ENCODE measurements around the gene GMDS. TPM values are rescaled to one million over a fixed set of nuclear protein-coding genes. Genes with fewer than 3 reads are reported as not detected.

GMDS gene
- total and polyA plus RNA-seq, 2 of the 4 experiments (the other 2 are of a cell fraction): 7.3 to 21.9 TPM

DNA sequence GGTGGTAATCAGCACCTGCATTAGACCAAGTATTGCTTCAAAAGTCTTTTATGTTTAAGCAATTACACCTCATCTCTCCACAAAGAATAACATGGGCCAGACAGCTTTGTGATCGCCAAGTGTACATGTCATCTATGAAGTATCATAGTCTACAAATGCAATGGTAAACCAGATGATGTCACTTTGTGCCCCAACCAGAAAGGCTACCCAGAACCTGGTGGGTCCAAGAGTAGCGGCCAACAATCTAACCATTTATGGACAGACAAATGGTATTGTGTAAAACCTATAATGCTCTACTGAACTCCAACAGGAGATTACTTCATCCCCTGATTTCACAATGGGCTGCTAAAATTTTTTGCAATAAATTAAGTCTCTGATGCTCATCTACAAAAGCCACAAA lies 295.9 kb downstream of the GMDS start:
- dilution Hi-C loops (cut with HindIII; ENCODE audit: low sequenced_read_pairs, unreplicated experiment) (no loop called here), in situ Hi-C loops (cut with MboI; ENCODE audit: low sequenced_read_pairs) (no loop called here), intact Hi-C loops (cut with micrococcal nuclease) (no loop called here)
- no peak overlapping the region for H3K4me2 ChIP-seq (ENCODE audit: low read depth, low read length)
- POLR2A ChIA-PET (ENCODE audit: unreplicated experiment): no interaction called here
- no CpG with 5 or more reads among the region's 2 CpGs for WGBS, 2 experiments (ENCODE audit: extremely low coverage in 2 of 2, insufficient read length in 1 of 2)
- no TSS peak for BruUV-seq (replicated peaks)
- H3K79me1 ChIP-seq (ENCODE audit: low read depth in 1 of 2, low read length in 2 of 2): no peaks in the 10 kb centered on the region
- H3K23ac ChIP-seq (ENCODE audit: low read depth, low read length): no peak overlapping the region
- H3K36me3 ChIP-seq (ENCODE audit: control insufficient read depth, insufficient read depth, low read length): no peaks in the 10 kb centered on the region
- TF ChIP-seq RFX5 (IDR thresholded peaks at IDR 0.05; ENCODE audit: low read depth, low read length) (no peak), BHLHE40 (IDR thresholded peaks at IDR 0.05; ENCODE audit: low read depth, low read length) (no peak), POLR2A (IDR thresholded peaks at IDR 0.05; ENCODE audit: low read depth, low read length) (no peak), CEBPB (IDR thresholded peaks at IDR 0.05; ENCODE audit: low read depth, low read length) (peak; percentile 64)
- no peaks in the 10 kb centered on the region for H3K27me3 ChIP-seq (ENCODE audit: control insufficient read depth, insufficient read depth, low read length)
- H2BK20ac ChIP-seq (ENCODE audit: low read depth, low read length): no peak overlapping the region; the same call in 1 of the 2 replicates
- no peak overlapping the region for H2AK9ac ChIP-seq (replicated peaks; ENCODE audit: low read depth, low read length, poor library complexity)
- ATAC-seq (ENCODE audit: low read depth) (no peak), DNase-seq (peak; percentile 28)
- H2AK5ac ChIP-seq (ENCODE audit: low read depth, low read length): no peak overlapping the region
- H3K4ac ChIP-seq (ENCODE audit: low read depth, low read length): no peak overlapping the region
- peaks cover 2% of the 10 kb centered on the region; the same call in 1 of the 2 replicates for H3K4me1 ChIP-seq (ENCODE audit: control insufficient read depth, insufficient read depth, low read length)
- H3K14ac ChIP-seq (replicated peaks; ENCODE audit: low read depth, low read length): no peak overlapping the region
- no peaks in the 10 kb centered on the region; the same call in 1 of the 2 replicates for H3K9me1 ChIP-seq (ENCODE audit: insufficient read depth, low read length)
- no peak overlapping the region for H3K18ac ChIP-seq (ENCODE audit: low read depth, low read length)
- no peak overlapping the region for H3K27ac ChIP-seq (ENCODE audit: insufficient read depth, low read length)
- no peak overlapping the region for H4K5ac ChIP-seq (ENCODE audit: low read depth, low read length)
- no peak overlapping the region for H4K91ac ChIP-seq (ENCODE audit: insufficient read depth, low read depth, low read length)
- H3K9me3 ChIP-seq (ENCODE audit: control insufficient read depth, insufficient read depth, low read length): no peaks in the 10 kb centered on the region
- no peak overlapping the region for H3K4me3 ChIP-seq (ENCODE audit: insufficient read depth, low read depth, low read length)
- H2AFZ ChIP-seq (replicated peaks; ENCODE audit: low read length, poor library complexity): no peak overlapping the region
- no peak overlapping the region for H2BK15ac ChIP-seq (ENCODE audit: low read depth, low read length)
- no peak overlapping the region; the same call in 1 of the 2 replicates for H2BK120ac ChIP-seq (ENCODE audit: low read depth, low read length)
- CTCF ChIA-PET: interaction anchor here (0.6 kb wide), 1 partner anchor 230 kb away, joined by 4 read pairs; no protein-coding TSS in a partner anchor
- no peak overlapping the region for H3K56ac ChIP-seq (ENCODE audit: extremely low read depth, insufficient read depth, low read length)
- H4K20me1 ChIP-seq (ENCODE audit: insufficient read depth, low read length): no peaks in the 10 kb centered on the region
- H3K9ac ChIP-seq (ENCODE audit: low read depth, low read length): no peak overlapping the region
- H2BK5ac ChIP-seq (ENCODE audit: low read depth, low read length, poor library complexity, severe bottlenecking): no peak overlapping the region
- no peak overlapping the region; a peak in 1 of 4 replicates for H4K8ac ChIP-seq (ENCODE audit: low read depth in 2 of 2, low read length in 2 of 2)
